GM23338 (cell line): ENCODE data around the gene MDGA2.
"Not testable (repeated sequence)": the region's sequence is repeated elsewhere in the genome, so short reads cannot be mapped to it uniquely, and the experiment has no call there.

Experiments used
- CREB1 ChIP-seq: fragments of 250-450 bp; sonication (Bioruptor Pico); IDR thresholded peaks from 2 replicates; pipeline ENCODE4 v1.5.0; 2020; ENCODE audit warnings: low read depth, mild to moderate bottlenecking, moderate library complexity
- CTCF ChIP-seq, 2 experiments: fragments of 200-600 bp in 1 of 2; sonication (generic) in 1 of 2; conservative IDR thresholded peaks; 2 replicates each; pipeline versions ENCODE4 v1.5.1 to v1.6.1; 2016 to 2017; ENCODE audit warnings: antibody characterized with exemption in 2 of 2, low read depth in 2 of 2, mild to moderate bottlenecking in 2 of 2, moderate library complexity in 1 of 2
- EZH2 ChIP-seq: fragments of 200-600 bp; sonication (generic); IDR thresholded peaks from one replicate; pipeline ENCODE4 v1.8.0; 2017; ENCODE audit warnings: antibody characterized with exemption, mild to moderate bottlenecking, low read depth; ENCODE audit not compliant: unreplicated experiment
- EZH2phosphoT487 ChIP-seq: fragments of 200-600 bp; sonication (generic); IDR thresholded peaks from one replicate; pipeline ENCODE4 v1.8.1; 2018; ENCODE audit warnings: antibody characterized with exemption; ENCODE audit not compliant: unreplicated experiment
- JUNB ChIP-seq: IDR thresholded peaks from one replicate; pipeline ENCODE4 v1.6.1; 2016; ENCODE audit warnings: antibody characterized with exemption; ENCODE audit not compliant: unreplicated experiment
- POLR2AphosphoS5 ChIP-seq: IDR thresholded peaks from 2 replicates; pipeline ENCODE4 v1.6.1; 2016; ENCODE audit warnings: antibody characterized with exemption, low read depth
- STAT1 ChIP-seq: IDR thresholded peaks from one replicate; pipeline ENCODE4 v1.6.1; 2016; ENCODE audit warnings: antibody characterized with exemption; ENCODE audit not compliant: unreplicated experiment
- ZNF114 ChIP-seq: fragments of 250-450 bp; sonication (Bioruptor Pico); IDR thresholded peaks from 2 replicates; pipeline ENCODE4 v1.5.0; 2020; ENCODE audit warnings: mild to moderate bottlenecking, moderate library complexity
- ZNF331 ChIP-seq: fragments of 250-450 bp; sonication (Bioruptor Pico); IDR thresholded peaks from 2 replicates; pipeline ENCODE4 v1.5.0; 2020; ENCODE audit warnings: low read depth, mild to moderate bottlenecking, moderate library complexity

DNA sequence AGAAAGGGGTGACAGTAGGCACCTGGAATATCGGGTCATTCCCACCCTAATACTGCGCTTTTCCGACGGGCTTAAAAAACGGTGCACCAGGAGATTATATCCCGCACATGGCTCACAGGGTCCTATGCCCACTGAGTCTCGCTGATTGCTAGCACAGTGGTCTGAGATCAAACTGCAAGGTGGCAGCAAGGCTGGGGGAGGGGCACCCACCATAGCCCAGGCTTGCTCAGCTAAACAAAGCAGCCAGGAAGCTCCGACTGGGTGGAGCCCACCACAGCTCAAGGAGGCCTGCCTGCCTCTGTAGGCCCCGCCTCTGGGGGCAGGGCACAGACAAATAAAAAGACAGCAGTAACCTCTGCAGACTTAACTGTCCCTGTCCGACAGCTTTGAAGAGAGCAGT lies 503.5 kb downstream of the MDGA2 start:
- TF ChIP-seq CTCF (conservative IDR thresholded peaks at IDR 0.05; ENCODE audit: low read depth in 2 of 2); EZH2; CREB1; POLR2AphosphoS5; ZNF331 (CRISPR knock-in tag); JUNB; ZNF114 (CRISPR knock-in tag); EZH2phosphoT487; STAT1: not testable (repeated sequence)
